Psoas muscle (tissue), 8 donors: ENCODE data around the gene COG5. TPM values are rescaled to one million over a fixed set of nuclear protein-coding genes. Genes with fewer than 3 reads are reported as not detected.
"Not testable (repeated sequence)": the region's sequence is repeated elsewhere in the genome, so short reads cannot be mapped to it uniquely, and the experiment has no call there.

ENCODE experiments used
- ATAC-seq, 4 donors: fragments of 200-7000 bp; cut with Tn5 transposase; one replicate each; pipeline ENCODE4 v1.9.1; 2020; ENCODE audit warnings: moderate library complexity in 3 of 4, mild to moderate bottlenecking in 2 of 4
- DNase-seq, 2 donors: peaks; one replicate each; pipeline ENCODE4 v3.0.0-alpha.2; 2020
- H3K27ac ChIP-seq: fragments of 200-600 bp; one replicate; pipeline ENCODE4 v1.8.0; 2022
- H3K27me3 ChIP-seq, 3 donors: fragments of 200-600 bp in 1 of 3; one replicate each; pipeline versions ENCODE4 v1.6.1 to v1.8.0; 2013 to 2022; ENCODE audit warnings: low read length in 2 of 3, mild to moderate bottlenecking in 2 of 3, moderate library complexity in 1 of 3; ENCODE audit not compliant: insufficient read depth in 3 of 3
- H3K36me3 ChIP-seq, 2 donors: fragments of 200-600 bp in 1 of 2; one replicate each; pipeline versions ENCODE4 v1.6.1 to v1.8.0; 2013 to 2022; ENCODE audit warnings: low read depth in 1 of 2, mild to moderate bottlenecking in 1 of 2, moderate library complexity in 1 of 2; ENCODE audit not compliant: insufficient read depth in 1 of 2
- H3K4me1 ChIP-seq: fragments of 200-600 bp; one replicate; pipeline ENCODE4 v1.8.0; 2022
- H3K4me3 ChIP-seq: fragments of 200-600 bp; one replicate; pipeline ENCODE4 v1.8.0; 2022; ENCODE audit warnings: mild to moderate bottlenecking
- H3K9me3 ChIP-seq: fragments of 200-600 bp; one replicate; pipeline ENCODE4 v1.8.0; 2022
- CTCF ChIP-seq: fragments of 200-600 bp; IDR thresholded peaks from one replicate; pipeline ENCODE4 v1.8.0; 2022; ENCODE audit warnings: antibody characterized with exemption
- WGBS, 3 donors: extraction: QIAGEN DNeasy Blood & Tissue Kit; methylation state at CpG; one replicate each; pipeline versions ENCODE4 v1.1.6 to v1.1.7; 2013; 5-methylcytosine and 5-hydroxymethylcytosine counted together
- intact Hi-C, 2 donors: fragments of 100-400 bp; cut with DNase I; formaldehyde crosslinking; loops; one replicate each; pipeline versions ENCODE4 v1.11.0 to v1.14.2; 2022
- polyA plus RNA-seq, 3 donors: library from polyadenylated mRNA; stranded (reverse); fragments of 200-250 nt; gene quantifications; one replicate each; pipeline ENCODE4 v1.2.3, GENCODE V29; 2013
- total RNA-seq, 4 donors: library from RNA; stranded (reverse); fragmentation: NEBNext Ultra II Directional in 2 of 4; extraction: Animal tissue kit (Norgen Biotek cat#: 25700) in 2 of 4; gene quantifications; one replicate each; pipeline versions ENCODE4 v1.2.1 to v1.2.4, GENCODE V29; 2021 to 2023
- donor health status: healthy with polysubstance abuse.
- donor health status: DM: no; HTN: no; CAD: no; lungs with moderate emphysema.
- donor health status: Bipolar disorder and iron deficiency.
- donor health status: healthy.
- donor health status: DM: yes; HTN: yes; CAD: no.
- donor health status: DM: no; HTN: no; CAD: no.
- donor health status: DM: no; HTN: no; CAD: no.
- donor health status: DM: yes; HTN: yes; CAD: no.

COG5 gene
- total and polyA plus RNA-seq, 7 donors: 4.8 to 35.1 (median 18.8) TPM

GRCh38 chr7:107232568-107233090, 331.1 kb downstream of the COG5 start:
- intact Hi-C loops: loop anchor here in 1 of 2 donors (10.0 kb wide), 1 partner anchor 142 kb away; no protein-coding TSS in a partner anchor
- DNase-seq (no peak), ATAC-seq (peak in 3 of 4 donors; percentile 53 to 61 (median 55))
- Histone ChIP-seq H3K36me3 (peaks cover 0 to 11% of the 10 kb centered on the region in 2 donors), H3K27ac (no peak overlapping the region), H3K4me3 (no peak overlapping the region), H3K9me3 (no peaks in the 10 kb centered on the region), H3K27me3 (no peaks in the 10 kb centered on the region), H3K4me1 (peaks cover 10% of the 10 kb centered on the region)
- no peak for TF ChIP-seq CTCF
- 83 to 89% (median 86%) methylated on average over 7 of the region's 7 CpGs for WGBS, 3 donors

- intact Hi-C loops: loop anchor here in 1 of 2 donors (10.0 kb wide), 1 partner anchor 144 kb away; no protein-coding TSS in a partner anchor
- TF ChIP-seq CTCF: no peak
- DNase-seq (no peak), ATAC-seq (no peak)
- Histone ChIP-seq H3K9me3 (no peaks in the 10 kb centered on the region), H3K4me3 (no peak overlapping the region), H3K36me3 (peaks cover 0 to 11% of the 10 kb centered on the region in 2 donors), H3K27ac (no peak overlapping the region), H3K4me1 (peaks cover 10% of the 10 kb centered on the region), H3K27me3 (no peaks in the 10 kb centered on the region)
- 96 to 99% (median 98%) methylated on average over 3 of the region's 3 CpGs for WGBS, 3 donors
Measured at GRCh38 chr7:107230334-107230733, 333.4 kb downstream of the COG5 start.

- H3K36me3 ChIP-seq: peaks cover 0 to 11% of the 10 kb centered on the region in 2 donors
- no peak for DNase-seq
- intact Hi-C loops: no loop called here
- H3K27me3 ChIP-seq: no peaks in the 10 kb centered on the region
- H3K27ac ChIP-seq: no peak overlapping the region
- no peak for ATAC-seq
- TF ChIP-seq CTCF: no peak
- H3K9me3 ChIP-seq: no peaks in the 10 kb centered on the region
- 92 to 96% (median 95%) methylated on average over 2 of the region's 2 CpGs for WGBS, 3 donors
- H3K4me1 ChIP-seq: peaks cover 7% of the 10 kb centered on the region
- no peak overlapping the region for H3K4me3 ChIP-seq
Measured at GRCh38 chr7:107228291-107228690, 335.4 kb downstream of the COG5 start.

- Histone ChIP-seq H3K4me1 (peaks cover 13% of the 10 kb centered on the region), H3K4me3 (no peak overlapping the region), H3K27ac (no peak overlapping the region), H3K36me3 (peaks cover 0 to 2% of the 10 kb centered on the region in 2 donors), H3K9me3 (no peaks in the 10 kb centered on the region), H3K27me3 (no peaks in the 10 kb centered on the region)
- DNase-seq: no peak
- WGBS, 3 donors: 81 to 86% (median 83%) methylated on average over 5 of the region's 5 CpGs
- no peak for TF ChIP-seq CTCF
- no peak for ATAC-seq
- intact Hi-C loops: no loop called here
Measured at GRCh38 chr7:107224374-107225223, 339.1 kb downstream of the COG5 start.

GRCh38 chr7:107220806-107221205, 342.9 kb downstream of the COG5 start:
- ATAC-seq: peak; percentile 51 to 79 (median 76)
- H3K36me3 ChIP-seq, H3K9me3 ChIP-seq, H3K27me3 ChIP-seq, H3K4me3 ChIP-seq, intact Hi-C loops, DNase-seq: not testable (repeated sequence)
- Histone ChIP-seq H3K27ac (peak overlapping the region; percentile 44), H3K4me1 (peaks cover 15% of the 10 kb centered on the region)
- 35 to 59% (median 44%) methylated on average over 6 of the region's 6 CpGs for WGBS, 3 donors
